GM21576 (cell line): ENCODE data around the gene CD180.

Source experiments
- ATAC-seq: cut with Tn5 transposase; IDR thresholded peaks from one replicate; pipeline ENCODE4 v1.9.1; 2021; ENCODE audit warnings: mild to moderate bottlenecking, moderate library complexity; ENCODE audit not compliant: unreplicated experiment

CD180 gene

DNA sequence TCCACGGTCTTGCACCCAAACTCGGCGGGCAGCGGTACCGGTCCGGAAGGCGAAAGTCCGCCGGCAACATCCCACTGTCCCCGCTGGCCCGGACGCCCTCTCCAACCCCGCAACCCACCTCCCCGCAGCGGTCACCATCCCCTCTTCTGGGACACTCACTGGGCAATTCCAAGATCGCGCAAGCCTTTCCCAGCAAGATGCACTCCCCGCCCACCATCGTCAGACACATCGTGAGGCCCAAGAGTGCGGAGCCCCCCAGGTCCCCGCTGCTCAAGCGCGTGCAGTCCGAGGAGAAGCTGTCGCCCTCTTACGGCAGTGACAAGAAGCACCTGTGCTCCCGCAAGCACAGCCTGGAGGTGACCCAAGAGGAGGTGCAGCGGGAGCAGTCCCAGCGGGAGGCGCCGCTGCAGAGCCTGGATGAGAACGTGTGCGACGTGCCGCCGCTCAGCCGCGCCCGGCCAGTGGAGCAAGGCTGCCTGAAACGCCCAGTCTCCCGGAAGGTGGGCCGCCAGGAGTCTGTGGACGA is 33.3 kb downstream of the CD180 start:
- no peak for ATAC-seq

DNA sequence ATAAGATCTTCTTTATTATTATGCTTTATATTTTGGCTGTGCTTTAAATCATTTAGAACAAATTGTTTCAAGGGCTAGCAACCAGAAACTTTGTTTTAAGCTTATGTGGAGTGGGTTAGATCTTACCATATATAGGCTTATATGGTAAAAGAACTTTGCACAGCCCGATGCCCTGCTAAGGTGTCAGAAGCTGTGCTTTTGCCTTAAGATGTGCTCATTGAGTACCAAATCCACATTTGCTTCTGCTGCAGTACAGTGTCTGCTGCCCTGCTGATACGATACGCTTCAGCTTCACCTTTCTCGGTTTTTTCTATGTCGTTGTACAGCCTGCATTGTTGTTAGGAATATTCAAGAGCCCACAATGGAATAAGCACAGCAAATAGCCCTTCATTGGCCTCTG is 34.8 kb downstream of the CD180 start:
- ATAC-seq, result no peak

DNA sequence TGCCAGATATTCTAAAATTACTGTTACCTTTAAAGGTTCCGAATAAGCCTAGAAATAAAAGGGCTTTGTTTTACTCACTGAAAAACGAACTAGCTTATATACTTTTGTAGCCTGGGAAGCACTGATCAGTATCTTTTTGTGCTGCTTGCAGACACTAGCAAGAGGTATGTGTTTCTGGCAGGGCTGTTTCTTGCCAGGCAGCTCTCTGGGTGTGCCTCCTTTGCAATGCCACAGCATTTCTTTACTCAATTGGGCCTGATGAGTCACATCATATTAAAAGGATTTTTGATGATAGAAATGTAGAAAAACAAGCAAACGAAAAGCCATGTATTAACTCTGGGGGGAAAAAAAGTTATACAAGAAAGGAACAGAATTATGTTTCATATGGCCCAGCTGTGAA is 35.6 kb downstream of the CD180 start:
- ATAC-seq, result no peak

DNA sequence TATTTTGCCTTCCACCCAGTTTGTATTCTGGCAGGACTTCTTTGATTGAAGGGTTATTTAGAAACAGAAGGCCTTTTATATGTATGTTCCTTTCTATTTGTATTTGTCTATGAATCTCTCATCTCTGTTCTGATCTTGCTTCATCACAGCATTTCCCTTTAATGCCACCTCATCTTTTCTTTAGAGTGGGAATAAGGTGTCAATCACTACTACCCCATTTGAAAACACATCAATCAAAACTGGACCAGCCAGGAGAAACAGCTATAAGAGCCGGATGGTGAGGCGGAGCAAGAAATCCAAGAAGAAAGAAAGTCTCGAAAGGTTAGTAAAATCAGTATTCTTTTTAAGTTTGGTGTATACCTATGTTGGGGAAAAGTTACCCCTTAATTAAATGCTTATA is 36.3 kb downstream of the CD180 start:
- ATAC-seq, result no peak

DNA sequence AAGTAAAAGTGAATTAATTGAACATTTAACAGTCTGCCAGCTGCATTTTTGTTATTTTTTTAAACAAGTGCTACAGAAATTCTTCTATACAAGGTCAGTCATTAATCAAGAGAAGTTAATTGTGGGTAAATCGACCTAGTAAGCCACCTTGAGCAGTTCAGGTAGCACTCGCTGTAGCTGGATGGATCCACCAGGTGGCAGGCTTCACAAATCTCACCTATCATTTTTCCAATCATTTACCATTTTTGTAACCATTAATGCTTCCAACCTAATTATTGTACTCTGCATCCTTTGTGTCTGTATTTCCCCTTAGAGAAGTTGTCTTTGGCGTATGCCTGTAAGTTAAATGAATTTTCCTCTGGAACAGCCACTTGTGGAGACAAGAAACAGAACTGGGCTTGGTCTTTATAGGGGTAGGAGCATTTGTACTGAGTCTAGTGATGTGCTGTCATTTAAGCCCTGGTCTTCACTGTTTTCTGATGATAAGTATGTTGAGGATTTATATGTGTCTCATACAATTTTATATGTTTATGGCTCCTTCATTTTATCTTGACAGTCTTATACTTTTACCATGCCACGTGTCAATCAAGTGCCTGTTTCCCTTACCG is 39.5 kb downstream of the CD180 start:
- ATAC-seq, result no peak

DNA sequence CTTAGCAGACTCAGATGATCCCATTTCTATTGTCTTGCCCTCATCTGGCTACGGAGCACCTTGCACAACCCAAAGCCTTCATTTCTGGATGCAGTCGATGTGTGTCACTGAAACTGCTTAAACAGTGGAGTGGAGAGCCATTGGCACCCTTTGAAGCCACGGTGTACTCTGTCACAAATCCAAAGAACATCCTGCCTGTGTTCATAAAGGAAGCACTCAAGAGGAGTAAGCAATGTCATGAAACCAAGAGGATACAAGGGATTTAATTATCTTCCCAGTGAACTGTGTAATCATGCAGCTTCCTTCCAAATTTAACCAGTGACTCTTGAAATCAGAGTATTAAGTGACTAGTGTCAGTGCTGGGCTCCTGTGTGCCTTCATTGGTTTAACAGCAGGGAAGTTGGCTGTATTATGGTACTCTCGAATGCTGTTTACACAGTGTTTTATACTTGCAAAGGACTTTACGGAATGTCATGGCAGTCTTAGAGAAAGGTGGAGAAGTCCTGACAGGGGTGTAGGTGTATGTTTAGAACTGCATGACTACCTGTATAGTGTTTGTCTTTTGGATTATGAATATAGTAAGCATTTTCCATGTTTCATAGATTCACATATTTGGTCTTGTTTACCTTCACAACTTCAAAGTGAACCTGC is 41.9 kb downstream of the CD180 start:
- ATAC-seq, result no peak

DNA sequence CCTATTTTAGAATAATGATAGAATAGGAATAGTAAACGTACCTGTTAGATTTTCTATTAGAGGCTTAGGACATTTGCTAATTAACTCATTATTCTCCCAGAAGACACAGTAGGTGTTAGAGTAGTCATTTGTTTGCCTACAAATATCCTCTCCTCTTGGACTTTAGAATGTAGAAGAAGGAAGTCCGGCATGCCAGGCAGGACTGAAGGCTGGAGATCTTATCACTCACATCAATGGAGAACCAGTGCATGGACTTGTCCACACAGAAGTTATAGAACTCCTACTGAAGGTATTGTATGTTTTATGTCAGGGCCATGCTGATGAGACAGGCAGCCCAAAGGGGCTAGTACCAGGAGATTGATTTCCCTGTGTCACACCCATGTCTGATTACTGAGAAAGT is 43.3 kb downstream of the CD180 start:
- ATAC-seq, result no peak

DNA sequence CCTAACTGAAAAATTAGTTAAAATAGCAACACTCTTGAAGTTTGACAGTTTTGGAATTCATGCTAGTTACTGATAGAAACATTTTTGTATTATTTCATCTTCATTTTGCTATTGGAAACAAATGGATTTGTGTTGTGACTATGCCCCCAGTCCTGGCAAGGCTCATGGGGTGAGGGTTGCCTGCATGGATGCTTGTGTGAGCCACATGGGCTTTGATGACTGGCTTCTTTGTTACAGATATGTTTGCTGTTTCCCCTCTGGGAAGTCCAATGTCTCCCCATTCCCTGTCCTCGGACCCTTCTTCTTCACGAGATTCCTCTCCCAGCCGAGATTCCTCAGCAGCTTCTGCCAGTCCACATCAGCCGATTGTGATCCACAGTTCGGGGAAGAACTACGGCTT is 44.2 kb downstream of the CD180 start:
- no peak for ATAC-seq

DNA sequence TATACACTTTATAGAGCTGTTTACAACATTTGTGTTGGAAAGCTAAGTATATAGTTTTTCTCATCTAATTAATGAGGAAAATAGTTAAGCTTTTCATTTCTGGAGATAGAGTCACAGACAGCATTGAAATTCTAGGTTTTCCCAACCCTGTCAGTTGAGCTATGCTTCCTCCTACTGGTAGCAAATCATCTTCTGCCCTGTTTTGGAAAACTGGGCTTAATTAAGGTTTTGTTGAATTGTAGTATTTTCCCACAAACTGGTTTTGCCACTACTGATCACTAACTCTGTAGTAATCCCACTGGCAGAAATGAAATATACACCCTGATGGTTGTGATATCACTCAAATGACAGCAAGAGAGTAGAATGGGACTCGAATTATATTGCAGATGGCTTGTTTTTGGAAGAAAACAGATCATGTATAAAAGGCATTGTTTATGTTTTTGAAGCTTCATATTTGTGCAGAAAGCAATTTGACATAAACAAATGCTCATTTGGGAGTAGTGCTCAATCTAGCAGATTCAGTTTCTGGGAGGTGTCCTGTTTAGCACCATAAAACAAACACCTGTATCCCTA is 46.6 kb downstream of the CD180 start:
- ATAC-seq, result no peak

DNA sequence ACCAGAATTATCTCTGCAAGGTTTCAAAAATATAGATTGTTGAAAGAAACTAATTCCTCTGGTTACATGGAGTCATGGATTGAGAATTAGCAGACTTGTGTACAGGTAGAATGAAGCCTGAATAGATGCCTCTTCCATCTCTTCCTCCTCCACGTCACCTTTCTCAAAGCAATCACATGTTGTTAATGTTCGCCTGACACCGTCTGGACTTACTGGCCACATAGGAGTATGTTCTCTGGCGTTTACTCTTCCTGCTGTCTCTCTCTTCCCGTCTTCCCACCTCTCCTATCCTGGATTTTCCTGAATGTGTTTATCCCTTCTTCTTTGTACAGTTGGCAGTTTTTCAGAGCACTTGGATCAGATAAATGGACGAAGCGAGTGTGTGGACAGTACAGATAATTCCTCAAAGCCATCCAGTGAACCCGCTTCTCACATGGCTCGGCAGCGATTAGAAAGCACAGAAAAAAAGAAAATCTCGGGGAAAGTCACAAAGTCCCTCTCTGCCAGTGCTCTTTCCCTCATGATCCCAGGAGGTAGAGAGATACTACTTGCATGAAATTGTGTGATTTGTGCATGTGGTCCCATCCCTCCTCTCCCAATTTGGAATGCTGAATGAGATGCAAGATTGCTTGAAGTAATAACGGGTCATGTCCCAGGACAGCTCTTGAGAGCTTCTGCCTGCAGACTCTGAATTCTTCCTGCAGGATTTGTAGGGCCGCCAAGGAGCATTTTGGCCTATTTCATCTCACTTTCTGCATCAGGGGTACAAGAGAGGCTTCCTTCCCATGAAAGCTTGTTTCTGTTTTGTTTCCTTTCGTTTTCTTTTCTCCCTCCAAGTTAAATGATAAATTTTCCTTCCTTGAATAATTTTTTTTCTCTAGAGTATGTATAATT is 47.3 kb downstream of the CD180 start:
- ATAC-seq, result no peak

DNA sequence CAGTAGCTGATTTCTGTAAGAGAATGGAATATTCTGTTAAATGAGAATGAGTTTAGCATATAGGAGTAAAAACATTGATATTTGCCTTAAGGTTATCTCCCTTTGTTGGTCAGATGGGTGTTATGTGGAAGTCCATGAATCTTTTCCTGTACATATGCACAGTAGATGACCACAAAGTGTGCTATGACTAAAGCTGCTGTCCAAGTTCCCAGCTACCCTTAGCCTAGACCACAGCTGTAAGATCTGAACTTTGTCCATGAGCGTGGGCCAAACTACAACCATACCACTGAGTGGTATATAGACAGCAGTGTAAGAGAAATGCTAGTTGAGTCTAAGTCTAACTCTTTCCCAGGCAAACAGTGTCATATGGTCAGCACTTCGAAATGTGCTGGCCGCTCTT is 48.8 kb downstream of the CD180 start:
- no peak for ATAC-seq

DNA sequence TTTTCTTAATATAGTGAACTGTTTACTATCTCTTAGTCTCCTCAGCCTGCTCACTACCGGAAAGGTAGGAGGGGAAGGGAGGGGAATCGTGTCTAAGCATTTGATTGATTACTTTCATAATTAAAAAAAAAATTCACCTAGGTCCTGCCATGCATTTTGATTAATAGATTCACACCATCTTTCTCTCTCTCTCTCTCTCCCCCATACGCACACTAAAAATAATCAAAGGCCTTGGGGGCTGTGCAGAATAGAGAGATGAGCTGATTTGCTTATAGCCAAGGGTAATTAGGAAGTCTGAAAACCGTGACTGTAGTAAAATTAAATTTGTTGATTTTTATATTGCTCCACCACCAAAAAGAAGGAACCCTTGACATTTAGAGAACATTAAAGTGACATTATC is 49.6 kb downstream of the CD180 start:
- no peak for ATAC-seq

DNA sequence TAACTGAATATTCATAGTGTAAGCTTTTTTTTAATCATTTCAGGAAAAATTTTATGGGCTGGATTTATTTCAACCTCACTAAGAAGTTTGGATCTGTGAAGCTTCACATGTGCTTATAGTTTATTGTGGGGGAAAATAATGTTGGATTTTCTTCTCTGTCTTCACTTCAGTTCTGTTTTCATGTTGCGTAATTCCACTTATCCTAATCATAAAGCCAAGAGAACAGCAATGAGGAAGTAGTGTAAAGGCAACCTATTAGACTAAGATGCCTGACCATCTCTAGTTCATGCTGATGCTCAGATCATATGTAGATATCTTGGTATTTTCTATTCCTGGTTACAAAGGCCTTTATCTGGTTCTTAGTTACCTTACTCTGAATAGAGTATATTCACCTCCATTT is 50.0 kb downstream of the CD180 start:
- ATAC-seq, result no peak

DNA sequence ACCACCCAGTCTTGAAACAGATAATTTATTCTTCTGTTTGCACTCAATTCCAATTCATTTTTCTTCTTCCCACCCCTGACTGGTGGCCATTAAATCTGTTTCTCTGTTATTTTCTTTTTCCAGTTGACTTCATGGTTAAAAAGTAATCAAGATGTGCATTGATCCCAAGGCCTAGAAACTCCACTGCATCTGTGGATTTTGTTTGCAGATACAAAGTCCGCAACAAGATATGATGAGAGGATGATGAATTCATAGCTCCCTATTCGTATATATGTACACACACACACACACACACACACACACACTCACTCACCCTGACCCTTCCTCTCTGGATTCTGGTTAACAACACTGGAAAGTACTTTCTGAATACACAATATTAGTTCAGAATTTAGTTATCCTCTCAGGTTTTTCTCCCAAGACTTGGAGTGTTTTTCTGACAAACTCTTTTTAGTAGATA is 52.4 kb downstream of the CD180 start:
- ATAC-seq, result no peak

DNA sequence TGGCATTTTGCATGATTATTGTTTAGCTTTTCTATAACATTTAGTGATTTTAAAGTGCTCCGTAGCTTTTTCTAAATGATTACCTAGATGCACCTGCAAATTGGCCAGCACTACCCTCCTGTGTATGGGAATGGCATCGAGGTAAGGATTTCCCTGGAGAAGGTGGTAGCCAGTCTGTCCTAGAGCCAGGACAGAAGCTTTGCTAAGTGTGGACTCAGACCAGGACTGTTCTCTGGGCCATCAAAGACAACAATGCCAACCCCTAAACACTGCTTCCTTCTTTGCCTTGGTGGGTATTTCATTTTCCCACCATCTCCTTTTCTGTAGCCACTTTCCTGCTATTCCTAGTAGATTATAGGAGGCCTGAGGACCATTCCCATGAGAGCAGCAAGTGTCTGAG is 53.0 kb downstream of the CD180 start:
- no peak for ATAC-seq

DNA sequence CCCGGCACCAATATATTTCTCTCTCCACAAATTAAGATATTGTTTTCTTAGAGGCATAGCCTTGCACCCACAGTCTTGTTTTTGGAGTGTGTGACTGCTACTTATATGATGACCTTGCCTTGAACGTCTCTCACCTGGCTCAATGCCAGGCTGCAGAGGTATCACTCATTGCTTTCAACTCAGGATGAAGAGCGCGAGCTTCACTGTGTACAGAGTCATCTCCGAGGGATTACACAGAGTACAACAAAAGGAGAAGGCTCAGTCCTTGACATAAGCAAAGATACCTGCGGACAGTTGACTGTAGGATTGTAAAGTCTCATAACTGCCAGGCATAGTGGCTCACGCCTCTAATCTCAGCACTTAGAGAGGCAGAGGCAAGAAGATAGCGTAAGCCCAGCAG is 53.8 kb downstream of the CD180 start:
- ATAC-seq, result no peak

DNA sequence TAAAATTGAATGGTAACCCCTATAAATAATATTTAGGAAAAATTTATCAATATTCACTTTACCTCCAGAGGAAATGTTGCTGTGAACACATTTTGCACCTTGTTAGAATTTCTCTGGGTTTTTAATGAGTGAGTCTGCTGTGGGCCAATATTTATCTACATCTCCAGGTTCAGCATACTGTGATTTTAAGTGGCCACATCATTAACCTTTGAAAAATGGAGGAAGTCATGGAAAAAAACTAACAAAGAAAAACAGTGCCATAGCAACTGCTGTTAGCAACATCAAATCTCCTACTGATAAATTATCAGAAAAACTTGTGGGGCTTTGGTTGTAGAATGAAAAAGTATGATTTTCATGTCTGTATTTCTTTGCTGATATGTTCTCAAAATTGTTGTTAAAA is 55.0 kb downstream of the CD180 start:
- ATAC-seq, result no peak

DNA sequence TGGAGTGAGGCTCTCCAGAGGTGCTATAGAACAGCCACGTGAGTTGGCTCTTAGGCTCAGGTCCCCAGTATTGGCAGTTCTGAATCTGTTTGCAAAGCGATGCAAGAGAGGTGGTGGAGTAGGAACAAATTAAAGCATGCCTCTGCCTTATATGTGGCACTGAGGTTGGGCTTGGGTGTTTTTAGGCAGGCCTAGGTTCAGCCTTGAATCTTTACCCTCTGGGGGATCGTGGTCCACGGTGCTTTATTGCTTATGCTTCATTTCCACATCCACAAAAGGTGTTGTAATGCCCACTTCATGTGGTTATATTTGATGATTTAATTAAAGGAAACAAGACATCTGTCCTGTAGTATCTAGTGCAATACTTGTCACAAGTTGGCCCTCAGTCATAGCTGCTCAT is 56.2 kb downstream of the CD180 start:
- no peak for ATAC-seq

DNA sequence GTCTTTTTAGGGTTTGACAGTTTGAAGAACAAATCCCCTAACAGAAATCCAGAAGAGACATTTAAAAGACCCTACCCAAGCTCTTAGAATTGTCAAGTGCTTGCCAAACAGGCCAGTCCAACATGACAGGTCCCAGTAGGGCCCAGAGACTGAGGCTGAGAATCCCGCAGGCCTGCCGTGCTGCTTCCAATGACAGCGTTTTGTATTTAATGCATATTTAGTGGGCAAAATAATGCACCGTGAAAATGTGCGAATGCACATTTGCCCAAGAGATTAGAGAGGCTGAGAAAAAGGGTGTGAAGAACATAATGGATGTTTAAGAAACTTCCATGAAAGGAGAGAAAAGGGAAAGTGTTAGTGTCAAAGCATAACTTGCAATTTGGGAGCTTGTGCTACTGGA is 57.6 kb downstream of the CD180 start:
- ATAC-seq, result no peak

DNA sequence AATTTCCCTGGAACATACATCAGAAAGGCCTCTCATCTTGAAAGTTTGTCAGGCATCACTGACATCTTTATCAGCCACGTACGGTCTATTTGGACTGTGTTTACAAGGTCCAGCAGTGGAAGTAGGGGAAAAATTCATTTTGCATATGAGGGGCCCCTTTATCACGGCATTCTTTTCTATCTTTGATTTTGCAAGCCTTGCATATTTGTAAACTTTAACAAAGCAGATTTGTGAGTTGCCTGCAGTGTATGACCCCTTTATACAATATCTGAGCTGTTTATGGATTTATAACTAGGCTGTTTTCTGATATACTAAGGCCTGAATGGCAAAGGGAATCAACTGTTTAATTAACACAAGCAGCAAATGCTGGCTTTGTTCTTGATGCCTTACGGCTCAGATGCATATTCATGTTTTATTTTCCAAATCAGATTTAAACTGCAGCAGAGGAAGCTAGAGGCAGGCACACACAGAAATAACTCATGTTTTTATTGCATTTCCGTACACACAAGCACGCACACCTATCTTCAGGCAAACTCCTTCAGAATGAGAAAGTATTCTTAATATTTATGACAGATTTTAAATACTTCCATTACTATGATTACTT is 61.1 kb downstream of the CD180 start:
- ATAC-seq, result no peak

DNA sequence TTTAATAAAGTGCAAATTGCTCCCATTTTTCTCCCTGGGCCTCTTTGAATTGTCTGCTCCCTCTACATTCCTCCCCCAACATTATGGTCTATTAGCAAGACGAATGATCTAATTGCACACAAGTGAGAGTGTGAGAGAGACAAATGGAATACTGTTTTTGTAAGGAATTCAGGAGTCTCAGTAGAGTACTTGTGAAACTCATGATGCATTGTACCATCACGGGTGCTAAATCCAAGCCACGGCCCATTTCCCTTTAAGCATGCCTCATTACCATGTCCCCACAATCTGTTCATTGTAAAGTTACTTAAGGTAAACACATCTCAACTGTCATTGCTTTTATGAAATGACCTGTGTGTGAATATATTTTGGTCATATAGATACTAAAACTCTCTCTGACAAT is 62.8 kb downstream of the CD180 start:
- ATAC-seq, result no peak
